Ammon's horn (tissue), 1 donor: ENCODE data around the gene CCR9.
A peak's percentile ranks its signal among the peaks of the same experiment; 100 is the strongest.

Experiments
- DNase-seq: peaks from one replicate; pipeline ENCODE4 v3.0.0-alpha.2; 2016; ENCODE audit warnings: low spot score

CCR9 gene

GRCh38 chr3:45907769-45908705 lies 21.7 kb downstream of the CCR9 start:
- no peak for DNase-seq

- no peak for DNase-seq
Observed at GRCh38 chr3:45908761-45909160, 22.4 kb downstream of the CCR9 start.

- DNase-seq = no peak
Observed at GRCh38 chr3:45909542-45909941, 23.2 kb downstream of the CCR9 start.

GRCh38 chr3:45910892-45911291 lies 24.5 kb downstream of the CCR9 start:
- no peak for DNase-seq

GRCh38 chr3:45911511-45912226 lies 25.3 kb downstream of the CCR9 start:
- DNase-seq = no peak

GRCh38 chr3:45912435-45912834 lies 26.1 kb downstream of the CCR9 start:
- no peak for DNase-seq

- no peak for DNase-seq
Observed at GRCh38 chr3:45914362-45915058, 28.2 kb downstream of the CCR9 start.

GRCh38 chr3:45915059-45915439 lies 28.7 kb downstream of the CCR9 start:
- no peak for DNase-seq

GRCh38 chr3:45915518-45916231 lies 29.3 kb downstream of the CCR9 start:
- no peak for DNase-seq

- no peak for DNase-seq
Observed at GRCh38 chr3:45917146-45917898, 31.0 kb downstream of the CCR9 start.

- DNase-seq = no peak
Observed at GRCh38 chr3:45921158-45922038, 35.1 kb downstream of the CCR9 start.

GRCh38 chr3:45922039-45922326 lies 35.6 kb downstream of the CCR9 start:
- no peak for DNase-seq

- DNase-seq = no peak
Observed at GRCh38 chr3:45922950-45923590, 36.7 kb downstream of the CCR9 start.

GRCh38 chr3:45923755-45924154 lies 37.4 kb downstream of the CCR9 start:
- no peak for DNase-seq

- DNase-seq = no peak
Observed at GRCh38 chr3:45927881-45928280, 41.5 kb downstream of the CCR9 start.

GRCh38 chr3:45929042-45929679 lies 42.8 kb downstream of the CCR9 start:
- peak; percentile 31 for DNase-seq

GRCh38 chr3:45931496-45931895 lies 45.2 kb downstream of the CCR9 start:
- no peak for DNase-seq

GRCh38 chr3:45932112-45932511 lies 45.8 kb downstream of the CCR9 start:
- DNase-seq = no peak

GRCh38 chr3:45933591-45933990 lies 47.2 kb downstream of the CCR9 start:
- DNase-seq = no peak
